Fibroblast of pulmonary artery (primary cell): ENCODE measurements around the gene THADA.

Source experiments
- DNase-seq: peaks from one replicate; pipeline ENCODE4 v3.0.0-alpha.2; 2010; ENCODE audit warnings: low read depth
- H3K4me3 ChIP-seq: replicated peaks from 2 replicates; pipeline ENCODE4 v1.5.1; 2011; ENCODE audit warnings: low read depth, mild to moderate bottlenecking, control low read depth, low read length, moderate library complexity
- TF ChIP-seq, protein P1 (sequence below): IDR thresholded peaks from 2 replicates; pipeline ENCODE4 v1.5.1; 2011; ENCODE audit warnings: mild to moderate bottlenecking, control low read depth, low read length, inconsistent platforms; ENCODE audit errors: missing control alignments

The THADA gene

GRCh38 chr2:43372416-43373081 is 223.3 kb downstream of the THADA start:
- TF ChIP-seq, protein P1, sequence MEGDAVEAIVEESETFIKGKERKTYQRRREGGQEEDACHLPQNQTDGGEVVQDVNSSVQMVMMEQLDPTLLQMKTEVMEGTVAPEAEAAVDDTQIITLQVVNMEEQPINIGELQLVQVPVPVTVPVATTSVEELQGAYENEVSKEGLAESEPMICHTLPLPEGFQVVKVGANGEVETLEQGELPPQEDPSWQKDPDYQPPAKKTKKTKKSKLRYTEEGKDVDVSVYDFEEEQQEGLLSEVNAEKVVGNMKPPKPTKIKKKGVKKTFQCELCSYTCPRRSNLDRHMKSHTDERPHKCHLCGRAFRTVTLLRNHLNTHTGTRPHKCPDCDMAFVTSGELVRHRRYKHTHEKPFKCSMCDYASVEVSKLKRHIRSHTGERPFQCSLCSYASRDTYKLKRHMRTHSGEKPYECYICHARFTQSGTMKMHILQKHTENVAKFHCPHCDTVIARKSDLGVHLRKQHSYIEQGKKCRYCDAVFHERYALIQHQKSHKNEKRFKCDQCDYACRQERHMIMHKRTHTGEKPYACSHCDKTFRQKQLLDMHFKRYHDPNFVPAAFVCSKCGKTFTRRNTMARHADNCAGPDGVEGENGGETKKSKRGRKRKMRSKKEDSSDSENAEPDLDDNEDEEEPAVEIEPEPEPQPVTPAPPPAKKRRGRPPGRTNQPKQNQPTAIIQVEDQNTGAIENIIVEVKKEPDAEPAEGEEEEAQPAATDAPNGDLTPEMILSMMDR: no peak

GRCh38 chr2:43370705-43371104 is 225.1 kb downstream of the THADA start:
- no peak overlapping the region for H3K4me3 ChIP-seq
- TF ChIP-seq, protein P1: no peak
- DNase-seq: peak; percentile 24

More at GRCh38 chr2:43372416-43373081, 223.3 kb downstream of the THADA start:
- DNase-seq: no peak
- no peak overlapping the region for H3K4me3 ChIP-seq

DNA sequence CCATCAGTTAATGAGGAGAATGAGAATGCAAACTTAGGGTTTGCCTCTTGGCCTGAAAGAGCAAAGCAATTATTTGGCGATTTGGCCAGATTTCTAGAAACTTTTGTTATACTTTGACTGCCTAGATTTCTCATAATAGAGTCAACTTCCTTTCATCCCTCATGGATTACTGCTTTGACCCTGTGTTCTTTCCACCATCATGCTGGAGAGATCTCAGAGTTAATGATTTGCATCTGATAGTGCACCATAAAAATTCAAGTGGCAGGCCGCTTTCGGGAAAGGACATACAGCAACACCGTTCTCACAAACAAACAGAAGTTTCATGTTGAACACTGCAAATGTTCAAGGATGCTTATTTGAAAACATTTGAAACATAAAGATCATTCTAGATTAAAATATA is 225.7 kb downstream of the THADA start:
- H3K4me3 ChIP-seq: no peak overlapping the region
- TF ChIP-seq, protein P1: no peak
- no peak for DNase-seq

- peak; percentile 29 for DNase-seq
- no peak overlapping the region for H3K4me3 ChIP-seq
- TF ChIP-seq, protein P1: no peak
Observed at GRCh38 chr2:43368483-43369385, 227.1 kb downstream of the THADA start.

DNA sequence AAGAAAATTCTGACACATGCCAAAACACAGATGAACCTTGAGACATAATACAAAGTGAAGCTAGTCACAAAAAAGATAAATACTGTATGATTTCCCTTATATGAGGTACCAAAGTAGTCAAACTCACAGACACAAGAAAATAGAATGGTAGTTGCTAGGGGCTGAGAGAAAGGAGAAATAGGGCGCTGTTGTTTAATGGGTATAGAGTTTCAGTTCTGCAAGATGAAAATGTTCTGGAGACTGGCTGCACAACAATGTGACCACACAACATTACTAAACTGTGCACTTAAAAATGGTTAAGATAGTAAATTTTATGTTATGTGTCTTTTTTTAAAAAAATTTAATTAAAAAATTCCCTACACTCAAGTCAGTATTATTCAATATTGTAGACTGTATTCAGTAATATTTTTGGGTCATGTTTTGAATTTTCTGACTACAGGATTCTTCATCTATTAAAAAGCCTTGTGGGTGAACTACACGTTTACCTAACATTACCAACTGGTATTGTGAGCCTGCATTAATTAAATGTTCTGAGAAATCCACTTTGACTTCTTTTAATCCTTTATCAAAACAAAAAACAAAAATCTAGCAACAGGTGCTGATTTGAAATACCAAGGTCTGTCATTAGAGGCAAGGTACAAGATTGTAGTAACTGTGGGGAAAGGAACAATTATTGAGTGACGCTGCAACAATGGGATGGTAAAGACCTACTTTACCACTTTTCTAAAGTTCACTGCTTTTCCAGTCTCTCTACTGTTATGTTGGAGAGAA is 228.6 kb downstream of the THADA start:
- no peak for DNase-seq
- H3K4me3 ChIP-seq: no peak overlapping the region
- TF ChIP-seq, protein P1: no peak

- no peak for DNase-seq
- TF ChIP-seq, protein P1: no peak
Observed at GRCh38 chr2:43363120-43363519, 232.7 kb downstream of the THADA start.

More at GRCh38 chr2:43363120-43363519, 232.7 kb downstream of the THADA start:
- H3K4me3 ChIP-seq: no peak overlapping the region
